Peyer's patch (tissue), 4 donors: ENCODE data around the gene ADAMTS12. TPM values are rescaled to one million over a fixed set of nuclear protein-coding genes. Genes with fewer than 3 reads are reported as not detected.

Experiments used
- DNase-seq, 3 donors: peaks; one replicate each; pipeline ENCODE4 v3.0.0-alpha.2; 2017 to 2019
- H3K27ac ChIP-seq, 4 donors: fragments of 200-600 bp; sonication (generic); one replicate each; pipeline ENCODE4 v1.5.1; 2016 to 2019
- H3K27me3 ChIP-seq, 2 donors: fragments of 200-600 bp; sonication (generic); one replicate each; pipeline ENCODE4 v1.5.1; 2019
- H3K36me3 ChIP-seq, 3 donors: fragments of 200-600 bp; sonication (generic); one replicate each; pipeline ENCODE4 v1.5.1; 2016 to 2019
- H3K4me1 ChIP-seq, 4 donors: fragments of 200-600 bp; sonication (generic); one replicate each; pipeline ENCODE4 v1.5.1; 2016 to 2019
- H3K4me3 ChIP-seq, 4 donors: fragments of 200-600 bp; sonication (generic); 1 replicate in 3 of 4; 2 replicates in 1 of 4; pipeline ENCODE4 v1.5.1; 2016 to 2019; ENCODE audit warnings: mild to moderate bottlenecking in 1 of 4
- H3K9me3 ChIP-seq, 4 donors: fragments of 200-600 bp; sonication (generic); one replicate each; pipeline ENCODE4 v1.5.1; 2016 to 2019; ENCODE audit warnings: mild to moderate bottlenecking in 1 of 4
- POLR2A ChIP-seq, 2 donors: fragments of 450-650 bp; IDR thresholded peaks; one replicate each; pipeline ENCODE4 v1.5.1; 2017; ENCODE audit warnings: antibody characterized with exemption in 2 of 2, mild to moderate bottlenecking in 2 of 2, moderate library complexity in 2 of 2
- total RNA-seq, 4 donors: library from RNA; depleted of rRNA; stranded (reverse); fragments of >200 nt; gene quantifications; one replicate each; pipeline ENCODE4 v1.1.0, GENCODE V29; 2016
- TF ChIP-seq, protein P1 (sequence below), 6 experiments: fragments of 450-650 bp in 4 of 6; fragments of 200-600 bp in 2 of 6; sonication (generic) in 1 of 6; IDR thresholded peaks; one replicate each; pipeline ENCODE4 v1.5.1; 2017 to 2019; ENCODE audit warnings: antibody characterized with exemption in 6 of 6, mild to moderate bottlenecking in 3 of 6, moderate library complexity in 1 of 6

ADAMTS12 gene
- total RNA-seq, 4 donors from 2014 or later: 0.53 to 11.6 (median 1.3) TPM

DNA sequence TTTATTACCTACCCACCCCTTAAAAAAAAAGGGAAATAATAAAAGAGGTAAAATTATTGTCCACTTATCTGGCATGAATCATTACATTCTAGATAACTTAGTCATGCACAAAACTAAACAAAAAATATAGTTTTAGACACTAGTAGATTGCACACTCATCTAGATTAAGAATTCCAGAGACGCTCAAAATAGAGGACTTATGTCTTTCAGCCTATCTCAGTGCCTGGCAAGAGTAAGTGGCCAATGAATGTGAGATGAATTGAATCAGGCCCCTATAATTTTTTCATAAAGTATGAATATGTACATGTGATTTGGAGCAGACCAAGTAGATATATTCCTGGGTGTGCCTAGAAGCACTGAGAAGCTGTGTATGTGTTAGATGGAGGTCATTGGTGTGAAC lies 42.4 kb upstream of the ADAMTS12 start:
- no peaks in the 10 kb centered on the region for H3K4me1 ChIP-seq
- no peak for DNase-seq
- no peaks in the 10 kb centered on the region for H3K27me3 ChIP-seq
- H3K36me3 ChIP-seq: no peaks in the 10 kb centered on the region
- H3K4me3 ChIP-seq: no peak overlapping the region
- H3K9me3 ChIP-seq: no peaks in the 10 kb centered on the region
- TF ChIP-seq, protein P1, sequence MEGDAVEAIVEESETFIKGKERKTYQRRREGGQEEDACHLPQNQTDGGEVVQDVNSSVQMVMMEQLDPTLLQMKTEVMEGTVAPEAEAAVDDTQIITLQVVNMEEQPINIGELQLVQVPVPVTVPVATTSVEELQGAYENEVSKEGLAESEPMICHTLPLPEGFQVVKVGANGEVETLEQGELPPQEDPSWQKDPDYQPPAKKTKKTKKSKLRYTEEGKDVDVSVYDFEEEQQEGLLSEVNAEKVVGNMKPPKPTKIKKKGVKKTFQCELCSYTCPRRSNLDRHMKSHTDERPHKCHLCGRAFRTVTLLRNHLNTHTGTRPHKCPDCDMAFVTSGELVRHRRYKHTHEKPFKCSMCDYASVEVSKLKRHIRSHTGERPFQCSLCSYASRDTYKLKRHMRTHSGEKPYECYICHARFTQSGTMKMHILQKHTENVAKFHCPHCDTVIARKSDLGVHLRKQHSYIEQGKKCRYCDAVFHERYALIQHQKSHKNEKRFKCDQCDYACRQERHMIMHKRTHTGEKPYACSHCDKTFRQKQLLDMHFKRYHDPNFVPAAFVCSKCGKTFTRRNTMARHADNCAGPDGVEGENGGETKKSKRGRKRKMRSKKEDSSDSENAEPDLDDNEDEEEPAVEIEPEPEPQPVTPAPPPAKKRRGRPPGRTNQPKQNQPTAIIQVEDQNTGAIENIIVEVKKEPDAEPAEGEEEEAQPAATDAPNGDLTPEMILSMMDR (IDR thresholded peaks at IDR 0.05): no peak
- no peak for TF ChIP-seq POLR2A (IDR thresholded peaks at IDR 0.05)
- no peak overlapping the region for H3K27ac ChIP-seq

DNA sequence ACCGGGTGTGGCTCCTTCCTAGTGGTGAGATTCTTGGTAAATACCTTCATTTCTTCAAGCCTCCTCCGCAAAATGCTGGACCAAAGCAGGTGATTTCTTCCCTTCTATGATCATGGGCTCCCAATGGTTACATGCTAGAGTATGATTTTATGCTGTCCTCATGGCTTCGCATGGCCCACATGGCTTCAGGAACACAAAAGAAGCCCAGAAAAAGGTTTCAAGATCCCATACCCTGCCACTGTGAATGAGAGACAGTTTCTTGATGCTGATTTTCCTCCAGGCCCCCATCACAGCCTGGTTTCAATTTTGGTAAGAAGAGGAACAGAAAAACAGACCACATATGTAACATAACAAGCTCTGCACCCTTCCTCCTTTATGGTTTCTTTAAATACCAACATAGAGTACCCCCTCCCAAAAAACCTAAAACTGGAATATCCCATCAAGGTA lies 42.0 kb upstream of the ADAMTS12 start:
- Histone ChIP-seq H3K27ac (no peak overlapping the region), H3K9me3 (no peaks in the 10 kb centered on the region), H3K27me3 (no peaks in the 10 kb centered on the region), H3K4me3 (no peak overlapping the region), H3K4me1 (no peaks in the 10 kb centered on the region), H3K36me3 (no peaks in the 10 kb centered on the region)
- DNase-seq: no peak
- TF ChIP-seq, protein P1 (IDR thresholded peaks at IDR 0.05): no peak
- no peak for TF ChIP-seq POLR2A (IDR thresholded peaks at IDR 0.05)

DNA sequence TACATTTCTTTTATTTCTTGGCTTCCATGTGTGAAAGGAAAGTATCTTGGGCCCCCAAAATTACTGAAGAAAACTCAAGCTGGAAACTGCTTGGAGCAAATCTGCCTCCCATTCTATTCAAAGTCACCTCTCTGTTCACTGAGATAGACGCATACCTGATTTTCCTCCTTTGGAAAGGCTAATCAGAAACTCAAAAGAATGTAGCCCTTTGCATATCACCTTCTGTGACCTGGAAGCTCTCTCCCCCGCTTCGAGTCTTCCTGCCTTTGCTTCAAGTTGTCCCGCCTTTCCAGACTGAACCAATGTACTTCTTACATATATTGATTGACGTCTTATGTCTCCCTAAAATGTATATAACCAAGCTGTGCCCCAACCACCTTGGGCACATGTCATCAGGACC lies 39.3 kb upstream of the ADAMTS12 start:
- H3K27me3 ChIP-seq: no peaks in the 10 kb centered on the region
- no peak overlapping the region for H3K4me3 ChIP-seq
- H3K36me3 ChIP-seq: no peaks in the 10 kb centered on the region
- H3K27ac ChIP-seq: no peak overlapping the region
- TF ChIP-seq POLR2A (IDR thresholded peaks at IDR 0.05): no peak
- TF ChIP-seq, protein P1 (IDR thresholded peaks at IDR 0.05): no peak
- no peak for DNase-seq
- H3K9me3 ChIP-seq: no peaks in the 10 kb centered on the region
- no peaks in the 10 kb centered on the region for H3K4me1 ChIP-seq

DNA sequence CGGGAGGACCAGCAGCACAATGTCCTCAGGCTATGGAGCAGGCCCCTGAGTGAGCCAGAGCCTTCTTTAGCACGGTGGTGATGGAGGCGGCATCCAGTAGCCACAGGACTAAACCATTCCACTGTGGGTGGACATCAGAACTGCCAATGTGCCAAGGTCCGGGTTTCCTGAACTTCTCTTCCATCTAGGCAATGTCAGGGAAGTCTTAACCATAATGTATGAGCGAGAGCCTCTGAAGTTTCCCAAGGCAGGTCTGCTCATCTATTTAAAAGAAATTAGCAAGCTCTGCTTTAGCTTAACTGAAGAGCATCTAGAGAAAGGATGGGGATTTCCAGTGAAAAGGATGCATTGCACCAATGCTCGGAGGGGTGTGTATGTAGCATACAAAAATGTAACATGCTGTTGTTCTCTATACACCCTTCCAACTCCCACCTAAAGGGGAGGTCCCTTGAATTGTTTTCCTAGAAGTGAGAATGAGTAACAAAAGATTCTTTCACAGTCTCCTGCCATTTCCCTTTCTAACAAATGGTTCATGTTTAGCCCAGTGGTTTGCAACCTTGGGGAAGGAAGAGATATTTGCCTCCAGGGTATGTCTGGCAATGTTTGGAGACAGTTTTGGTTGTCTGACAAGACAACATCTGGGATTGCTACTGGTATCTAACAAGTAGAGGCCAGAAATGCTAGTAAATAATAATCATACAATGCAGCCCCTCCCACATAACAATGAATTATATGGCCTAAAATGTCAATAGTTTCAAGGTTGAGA lies 38.3 kb upstream of the ADAMTS12 start:
- no peaks in the 10 kb centered on the region for H3K9me3 ChIP-seq
- TF ChIP-seq POLR2A (IDR thresholded peaks at IDR 0.05): no peak
- TF ChIP-seq, protein P1 (IDR thresholded peaks at IDR 0.05): no peak
- no peaks in the 10 kb centered on the region for H3K4me1 ChIP-seq
- H3K27ac ChIP-seq: no peak overlapping the region
- no peaks in the 10 kb centered on the region for H3K36me3 ChIP-seq
- no peak overlapping the region for H3K4me3 ChIP-seq
- no peak for DNase-seq
- no peaks in the 10 kb centered on the region for H3K27me3 ChIP-seq

DNA sequence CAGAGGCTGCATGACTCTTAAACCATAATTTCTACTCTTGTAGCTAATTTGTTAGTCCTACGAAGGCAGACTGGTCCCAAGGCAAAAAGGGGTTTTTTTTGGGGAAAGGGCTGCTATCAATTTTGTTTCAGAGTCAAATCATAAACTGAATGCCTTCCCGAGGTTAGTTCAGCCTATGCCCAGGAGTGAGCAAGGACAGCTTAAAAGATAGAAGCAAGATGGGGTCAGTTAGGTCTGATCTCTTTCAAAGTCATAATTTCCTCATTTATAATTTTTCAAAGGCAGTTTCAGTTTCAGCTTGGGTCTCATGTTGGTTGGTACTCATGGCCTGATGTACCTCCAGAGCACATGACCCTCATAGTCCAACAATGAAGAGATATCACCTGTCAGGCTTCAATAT lies 36.5 kb upstream of the ADAMTS12 start:
- no peak for DNase-seq
- TF ChIP-seq POLR2A (IDR thresholded peaks at IDR 0.05): no peak
- TF ChIP-seq, protein P1 (IDR thresholded peaks at IDR 0.05): no peak
- Histone ChIP-seq H3K27ac (no peak overlapping the region), H3K9me3 (no peaks in the 10 kb centered on the region), H3K4me3 (no peak overlapping the region), H3K27me3 (no peaks in the 10 kb centered on the region), H3K4me1 (no peaks in the 10 kb centered on the region), H3K36me3 (no peaks in the 10 kb centered on the region)
